HEK293T (cell line): ENCODE measurements around the gene CAMK2D.

Source experiments
- ARNT ChIP-seq: fragments of 450-650 bp; IDR thresholded peaks from 2 replicates; pipeline ENCODE4 v1.6.1; 2017; ENCODE audit warnings: mild to moderate bottlenecking
- BHLHE40 ChIP-seq: fragments of 450-650 bp; IDR thresholded peaks from 2 replicates; pipeline ENCODE4 v1.6.1; 2016; ENCODE audit warnings: mild to moderate bottlenecking, moderate library complexity, borderline replicate concordance
- CTBP1 ChIP-seq: fragments of 450-650 bp; IDR thresholded peaks from 2 replicates; pipeline ENCODE4 v1.6.1; 2016; ENCODE audit warnings: borderline replicate concordance
- ELF4 ChIP-seq: fragments of 450-650 bp; IDR thresholded peaks from 2 replicates; pipeline ENCODE4 v1.6.1; 2017; ENCODE audit warnings: antibody characterized with exemption
- FOXA1 ChIP-seq: fragments of 450-650 bp; IDR thresholded peaks from 2 replicates; pipeline ENCODE4 v1.6.1; 2016; ENCODE audit warnings: mild to moderate bottlenecking
- FOXK2 ChIP-seq: fragments of 450-650 bp; IDR thresholded peaks from 2 replicates; pipeline ENCODE4 v1.6.1; 2016; ENCODE audit warnings: mild to moderate bottlenecking
- FOXM1 ChIP-seq: fragments of 450-650 bp; IDR thresholded peaks from 2 replicates; pipeline ENCODE4 v1.6.1; 2017; ENCODE audit warnings: mild to moderate bottlenecking, borderline replicate concordance
- NFRKB ChIP-seq: fragments of 450-650 bp; IDR thresholded peaks from 2 replicates; pipeline ENCODE4 v1.6.1; 2016; ENCODE audit warnings: mild to moderate bottlenecking, moderate library complexity
- SP1 ChIP-seq: fragments of 450-650 bp; IDR thresholded peaks from 2 replicates; pipeline ENCODE4 v1.6.1; 2017
- TARDBP ChIP-seq: fragments of 450-650 bp; IDR thresholded peaks from 2 replicates; pipeline ENCODE4 v1.6.1; 2016
- ZNF384 ChIP-seq: fragments of 450-650 bp; IDR thresholded peaks from 2 replicates; pipeline ENCODE4 v1.6.1; 2016
- TF ChIP-seq, protein P1 (sequence below): fragments of 450-650 bp; IDR thresholded peaks from 2 replicates; pipeline ENCODE4 v1.6.1; 2016

DNA sequence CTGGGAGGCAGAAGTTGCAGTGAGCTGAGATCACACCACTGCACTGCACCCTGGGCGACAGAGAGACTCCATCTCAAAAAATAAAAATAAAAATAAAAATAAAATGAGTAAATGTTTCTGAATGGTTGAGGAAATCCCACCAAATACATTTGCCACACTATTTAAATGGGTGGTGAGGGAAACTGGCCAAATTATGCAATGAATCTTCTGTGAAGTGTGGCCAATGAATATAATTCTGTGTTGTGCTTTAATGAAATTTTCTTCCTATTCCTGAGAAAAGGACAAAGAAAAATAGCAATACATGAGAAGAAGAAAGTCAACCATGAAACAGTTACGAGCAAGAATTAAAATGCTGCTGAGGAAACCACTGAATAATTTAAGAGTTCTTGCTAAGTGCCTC is 69.9 kb downstream of the CAMK2D start:
- TF ChIP-seq FOXA1 (no peak), ZNF384 (no peak), TARDBP (no peak), FOXK2 (no peak), FOXM1 (no peak), SP1 (no peak), ARNT (no peak), CTBP1 (no peak), ELF4 (no peak), NFRKB (no peak), BHLHE40 (no peak)
- TF ChIP-seq, protein P1, sequence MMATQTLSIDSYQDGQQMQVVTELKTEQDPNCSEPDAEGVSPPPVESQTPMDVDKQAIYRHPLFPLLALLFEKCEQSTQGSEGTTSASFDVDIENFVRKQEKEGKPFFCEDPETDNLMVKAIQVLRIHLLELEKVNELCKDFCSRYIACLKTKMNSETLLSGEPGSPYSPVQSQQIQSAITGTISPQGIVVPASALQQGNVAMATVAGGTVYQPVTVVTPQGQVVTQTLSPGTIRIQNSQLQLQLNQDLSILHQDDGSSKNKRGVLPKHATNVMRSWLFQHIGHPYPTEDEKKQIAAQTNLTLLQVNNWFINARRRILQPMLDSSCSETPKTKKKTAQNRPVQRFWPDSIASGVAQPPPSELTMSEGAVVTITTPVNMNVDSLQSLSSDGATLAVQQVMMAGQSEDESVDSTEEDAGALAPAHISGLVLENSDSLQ = no peak
